GM12892 (cell line): ENCODE results near the gene EYS.

Experiments
- POLR2A ChIP-seq: IDR thresholded peaks from 2 replicates; pipeline ENCODE4 v1.6.1; 2011; ENCODE audit warnings: low read depth, low read length, control low read depth
- POLR2AphosphoS5 ChIP-seq: IDR thresholded peaks from 2 replicates; pipeline ENCODE4 v1.6.1; 2011; ENCODE audit warnings: low read depth, low read length, control low read depth

DNA sequence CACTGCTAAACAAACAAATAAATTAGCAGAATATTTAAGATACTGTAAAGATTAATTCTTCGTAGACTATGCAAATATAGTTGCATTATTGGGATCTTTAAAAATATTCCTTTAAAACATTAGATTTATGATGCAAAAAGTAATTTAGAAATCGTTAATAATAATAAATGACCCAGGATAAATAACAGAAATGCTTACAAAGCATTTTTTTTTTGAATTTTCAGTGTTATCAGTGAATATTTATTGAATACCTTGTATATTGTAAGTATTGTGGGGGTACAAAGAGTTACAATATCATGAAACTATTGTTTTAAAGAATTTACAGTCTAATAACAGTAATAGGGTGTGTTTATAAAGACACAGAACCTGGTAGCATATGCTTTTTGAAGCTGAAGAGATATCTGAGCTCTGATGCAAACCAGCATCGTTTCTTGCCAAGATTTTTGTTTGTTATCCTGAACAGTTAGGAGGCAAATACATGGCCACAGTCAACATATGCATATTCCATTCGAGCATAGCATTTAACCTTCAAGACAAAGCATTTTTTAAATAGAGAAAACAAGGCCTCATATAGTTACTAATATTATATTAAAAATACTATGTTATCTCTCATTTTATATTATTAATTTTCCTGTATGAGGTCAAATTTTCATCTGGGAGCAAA is 1584.2 kb downstream of the EYS start:
- TF ChIP-seq POLR2A = no peak
- no peak for TF ChIP-seq POLR2AphosphoS5
